Loucy (cell line): ENCODE measurements around the gene MIA.

ENCODE experiments used
- H2AFZ ChIP-seq: fragments of 200-600 bp; sonication (generic); 2 replicates; pipeline ENCODE4 v1.6.0; 2016; ENCODE audit warnings: antibody characterized with exemption, mild to moderate bottlenecking, low read length, moderate library complexity
- H3F3A ChIP-seq: fragments of 200-600 bp; 2 replicates; pipeline ENCODE4 v1.6.0; 2016; ENCODE audit warnings: antibody characterized with exemption, low read depth, mild to moderate bottlenecking
- H3K27me3 ChIP-seq: fragments of 200-600 bp; sonication (generic); 2 replicates; pipeline ENCODE4 v1.6.1; 2014; ENCODE audit warnings: low read length, mild to moderate bottlenecking; ENCODE audit not compliant: insufficient read depth, poor library complexity, severe bottlenecking
- H3K36me3 ChIP-seq: fragments of 200-600 bp; sonication (generic); 2 replicates; pipeline ENCODE4 v1.6.1; 2016; ENCODE audit warnings: low read length; ENCODE audit not compliant: insufficient read depth
- H3K4me1 ChIP-seq: fragments of 200-600 bp; sonication (generic); 2 replicates; pipeline ENCODE4 v1.5.1; 2014; ENCODE audit warnings: low read length, mild to moderate bottlenecking; ENCODE audit not compliant: insufficient read depth, poor library complexity, severe bottlenecking
- H3K4me2 ChIP-seq: fragments of 200-600 bp; sonication (generic); 2 replicates; pipeline ENCODE4 v1.6.0; 2014; ENCODE audit warnings: antibody characterized with exemption, low read length, low read depth, mild to moderate bottlenecking; ENCODE audit not compliant: poor library complexity, severe bottlenecking
- H3K4me3 ChIP-seq: fragments of 200-600 bp; sonication (generic); 2 replicates; pipeline ENCODE4 v1.5.1; 2014; ENCODE audit warnings: low read length, mild to moderate bottlenecking, mixed read lengths; ENCODE audit not compliant: poor library complexity, severe bottlenecking
- H3K79me2 ChIP-seq: fragments of 200-600 bp; sonication (generic); 2 replicates; pipeline ENCODE4 v1.6.1; 2014; ENCODE audit warnings: low read length; ENCODE audit not compliant: insufficient read depth
- H3K9ac ChIP-seq: fragments of 200-600 bp; sonication (generic); 2 replicates; pipeline ENCODE4 v1.6.0; 2014; ENCODE audit warnings: mild to moderate bottlenecking, low read depth, low read length, moderate library complexity; ENCODE audit not compliant: poor library complexity, severe bottlenecking
- H3K9me2 ChIP-seq: fragments of 200-600 bp; sonication (generic); replicated peaks from 2 replicates; pipeline ENCODE4 v1.6.1; 2016; ENCODE audit warnings: low read depth, low read length, mixed read lengths
- H3K9me3 ChIP-seq: fragments of 200-600 bp; sonication (generic); 2 replicates; pipeline ENCODE4 v1.6.1; 2014; ENCODE audit warnings: mild to moderate bottlenecking, antibody characterized with exemption, low read length, low read depth; ENCODE audit not compliant: insufficient read depth
- H4K20me1 ChIP-seq: fragments of 200-600 bp; sonication (generic); 2 replicates; pipeline ENCODE4 v1.6.0; 2014; ENCODE audit warnings: antibody characterized with exemption, low read length, mild to moderate bottlenecking; ENCODE audit not compliant: insufficient read depth, poor library complexity, severe bottlenecking
- EZH2phosphoT487 ChIP-seq: fragments of 200-600 bp; IDR thresholded peaks from 2 replicates; pipeline ENCODE4 v1.6.1; 2018; ENCODE audit warnings: antibody characterized with exemption, mild to moderate bottlenecking, moderate library complexity, borderline replicate concordance
- TF ChIP-seq, protein P1 (sequence below): fragments of 200-600 bp; sonication (generic); conservative IDR thresholded peaks from 2 replicates; pipeline ENCODE4 v1.5.1; 2014; ENCODE audit warnings: mild to moderate bottlenecking, antibody characterized with exemption, low read length

MIA gene

DNA sequence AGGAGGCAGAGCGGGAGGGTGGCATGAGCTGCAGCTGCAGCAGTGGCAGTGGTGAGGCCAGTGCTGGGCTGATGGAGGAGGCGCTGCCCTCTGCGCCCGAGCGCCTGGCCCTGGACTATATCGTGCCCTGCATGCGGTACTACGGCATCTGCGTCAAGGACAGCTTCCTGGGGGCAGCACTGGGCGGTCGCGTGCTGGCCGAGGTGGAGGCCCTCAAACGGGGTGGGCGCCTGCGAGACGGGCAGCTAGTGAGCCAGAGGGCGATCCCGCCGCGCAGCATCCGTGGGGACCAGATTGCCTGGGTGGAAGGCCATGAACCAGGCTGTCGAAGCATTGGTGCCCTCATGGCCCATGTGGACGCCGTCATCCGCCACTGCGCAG lies 25.7 kb downstream of the MIA start:
- peaks cover 64% of the 10 kb centered on the region for H3K4me1 ChIP-seq
- TF ChIP-seq EZH2phosphoT487: no peak
- TF ChIP-seq, protein P1, sequence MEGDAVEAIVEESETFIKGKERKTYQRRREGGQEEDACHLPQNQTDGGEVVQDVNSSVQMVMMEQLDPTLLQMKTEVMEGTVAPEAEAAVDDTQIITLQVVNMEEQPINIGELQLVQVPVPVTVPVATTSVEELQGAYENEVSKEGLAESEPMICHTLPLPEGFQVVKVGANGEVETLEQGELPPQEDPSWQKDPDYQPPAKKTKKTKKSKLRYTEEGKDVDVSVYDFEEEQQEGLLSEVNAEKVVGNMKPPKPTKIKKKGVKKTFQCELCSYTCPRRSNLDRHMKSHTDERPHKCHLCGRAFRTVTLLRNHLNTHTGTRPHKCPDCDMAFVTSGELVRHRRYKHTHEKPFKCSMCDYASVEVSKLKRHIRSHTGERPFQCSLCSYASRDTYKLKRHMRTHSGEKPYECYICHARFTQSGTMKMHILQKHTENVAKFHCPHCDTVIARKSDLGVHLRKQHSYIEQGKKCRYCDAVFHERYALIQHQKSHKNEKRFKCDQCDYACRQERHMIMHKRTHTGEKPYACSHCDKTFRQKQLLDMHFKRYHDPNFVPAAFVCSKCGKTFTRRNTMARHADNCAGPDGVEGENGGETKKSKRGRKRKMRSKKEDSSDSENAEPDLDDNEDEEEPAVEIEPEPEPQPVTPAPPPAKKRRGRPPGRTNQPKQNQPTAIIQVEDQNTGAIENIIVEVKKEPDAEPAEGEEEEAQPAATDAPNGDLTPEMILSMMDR: no peak

DNA sequence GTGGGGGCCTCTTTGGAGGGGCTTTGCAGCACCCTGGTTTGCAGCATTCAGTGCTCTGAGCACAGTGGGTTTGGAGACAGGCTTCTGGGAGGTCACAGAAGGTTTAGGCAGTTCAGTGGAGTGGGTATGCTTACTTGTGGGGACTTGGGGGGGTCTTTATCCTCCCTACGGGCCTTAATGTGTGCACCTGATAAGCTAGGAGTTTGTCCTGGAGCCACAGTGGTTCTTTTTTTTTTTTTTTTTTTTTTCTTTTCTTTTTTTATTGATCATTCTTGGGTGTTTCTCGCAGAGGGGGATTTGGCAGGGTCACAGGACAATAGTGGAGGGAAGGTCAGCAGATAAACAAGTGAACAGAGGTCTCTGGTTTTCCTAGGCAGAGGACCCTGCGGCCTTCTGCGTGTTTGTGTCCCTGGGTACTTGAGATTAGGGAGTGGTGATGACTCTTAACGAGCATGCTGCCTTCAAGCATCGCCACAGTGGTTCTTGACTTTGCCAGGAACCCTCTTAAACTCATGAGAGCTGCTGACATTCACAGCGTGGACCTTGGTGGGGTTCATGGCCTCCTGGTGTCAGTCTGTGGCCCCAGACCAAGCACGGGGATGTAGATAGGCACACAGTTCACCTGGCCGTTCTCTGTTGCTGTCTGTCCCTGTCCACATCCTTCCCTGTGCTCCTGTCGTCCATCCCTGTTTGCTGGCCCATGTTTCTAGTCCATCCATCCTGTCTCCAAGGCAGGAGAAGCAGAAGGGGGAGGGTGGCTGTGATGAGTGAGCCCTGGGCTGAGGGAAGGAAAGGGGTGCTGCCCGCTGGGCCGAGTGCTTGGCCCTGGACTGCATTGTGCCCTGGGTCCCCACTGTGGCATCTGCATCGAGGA lies 26.3 kb downstream of the MIA start:
- TF ChIP-seq EZH2phosphoT487: no peak
- TF ChIP-seq, protein P1: no peak
- Histone ChIP-seq H3K36me3 (no peaks in the 10 kb centered on the region; the same call in 1 of the 2 replicates), H3K9ac (peak overlapping the region; percentile 94), H3K79me2 (peaks cover 77% of the 10 kb centered on the region), H3K9me2 (no peaks in the 10 kb centered on the region), H3K27me3 (no peaks in the 10 kb centered on the region), H3K4me1 (peaks cover 70% of the 10 kb centered on the region), H2AFZ (no peak overlapping the region), H3K4me2 (peak overlapping the region; percentile 87), H4K20me1 (peaks cover 73% of the 10 kb centered on the region), H3K4me3 (peak overlapping the region; percentile 96), H3K9me3 (no peaks in the 10 kb centered on the region), H3F3A (0 out of 2 replicates have a peak, but pooled peaks cover 3% of the 10 kb centered on the region)

More for the DNA sequence above, 25.7 kb downstream of the MIA start:
- H2AFZ ChIP-seq: no peak overlapping the region
- peak overlapping the region; percentile 87 for H3K4me2 ChIP-seq
- peak overlapping the region; percentile 96 for H3K4me3 ChIP-seq
- no peaks in the 10 kb centered on the region for H3K9me3 ChIP-seq
- no peaks in the 10 kb centered on the region; the same call in 1 of the 2 replicates for H3K36me3 ChIP-seq
- peaks cover 67% of the 10 kb centered on the region for H4K20me1 ChIP-seq
- H3K79me2 ChIP-seq: peaks cover 70% of the 10 kb centered on the region
- peak overlapping the region; percentile 94 for H3K9ac ChIP-seq
- H3K27me3 ChIP-seq: no peaks in the 10 kb centered on the region
- H3K9me2 ChIP-seq: no peaks in the 10 kb centered on the region
- 0 out of 2 replicates have a peak, but pooled peaks cover 3% of the 10 kb centered on the region for H3F3A ChIP-seq

DNA sequence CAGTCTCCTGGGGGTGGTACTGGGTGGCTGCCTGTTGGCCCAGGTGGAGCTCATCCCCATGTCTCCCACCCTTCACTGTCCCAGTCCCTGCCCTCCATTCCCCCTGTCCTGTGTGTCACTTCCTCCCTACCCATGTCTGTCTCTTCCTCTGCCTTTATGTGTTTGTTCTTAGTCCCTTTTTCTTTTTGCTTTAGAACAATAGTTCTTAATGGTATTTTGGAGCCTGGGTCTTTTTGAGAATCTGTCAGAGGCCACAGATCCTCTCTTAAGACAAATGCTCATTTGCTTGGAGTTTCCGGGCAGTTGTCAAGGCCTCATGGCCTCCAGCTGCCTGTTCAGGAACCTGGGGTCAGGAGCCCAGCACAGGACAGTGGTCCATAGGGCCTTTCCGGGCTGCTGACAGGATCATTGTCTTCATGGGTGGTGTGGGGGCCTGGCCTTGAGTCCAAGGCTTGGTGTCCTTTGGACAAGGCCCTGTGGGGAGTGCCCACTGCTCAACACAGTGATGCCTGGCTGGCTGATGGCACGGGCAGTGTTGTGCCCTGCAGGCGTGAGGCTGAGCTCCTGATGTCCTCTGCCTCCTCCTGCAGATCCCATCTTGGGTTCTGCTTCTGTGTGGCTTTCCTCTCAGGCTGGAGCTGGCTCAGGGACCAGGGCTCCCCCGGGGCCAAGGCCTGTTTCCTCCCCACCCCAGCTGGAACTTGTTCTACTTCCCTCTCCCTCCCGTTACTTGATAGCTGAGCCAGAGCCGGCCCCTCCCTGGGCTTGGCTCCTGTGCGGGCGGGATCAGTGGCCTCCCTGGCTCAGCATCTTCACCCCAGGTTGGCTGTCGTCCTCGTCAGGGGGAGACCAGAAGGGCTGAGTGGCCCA lies 27.2 kb downstream of the MIA start:
- Histone ChIP-seq H3K4me2 (peak overlapping the region; percentile 87), H3K9ac (peak overlapping the region; percentile 94), H3K4me3 (peak overlapping the region; percentile 96), H3K4me1 (peaks cover 68% of the 10 kb centered on the region), H2AFZ (no peak overlapping the region), H3K36me3 (peaks cover 6% of the 10 kb centered on the region; the same call in 1 of the 2 replicates), H3K27me3 (no peaks in the 10 kb centered on the region), H3K9me3 (no peaks in the 10 kb centered on the region), H4K20me1 (peaks cover 82% of the 10 kb centered on the region), H3F3A (0 out of 2 replicates have a peak, but pooled peaks cover 3% of the 10 kb centered on the region), H3K9me2 (no peaks in the 10 kb centered on the region), H3K79me2 (peaks cover 85% of the 10 kb centered on the region)
- TF ChIP-seq EZH2phosphoT487: no peak
- TF ChIP-seq, protein P1: no peak
